ENCODE data around the gene ZNF438.

GRCh38 chr10:30861221-30861620 is 170.4 kb downstream of the ZNF438 start:
- TF ChIP-seq CTCF (IDR thresholded peaks at IDR 0.05) (no peak), POLR2AphosphoS5 (IDR thresholded peaks at IDR 0.05; ENCODE audit: low read depth, low read length) (no peak)

Measured in Panc1 (cell line).